Neural progenitor cell (in vitro differentiated cells): ENCODE measurements around the gene MARK3. TPM values are rescaled to one million over a fixed set of nuclear protein-coding genes. Genes with fewer than 3 reads are reported as not detected.

Experiments used
- DNase-seq: peaks from one replicate; pipeline ENCODE4 v3.0.0-alpha.2; 2016; ENCODE audit warnings: low spot score
- H2AFZ ChIP-seq: fragments of 200-600 bp; sonication (generic); replicated peaks from 2 replicates; pipeline ENCODE4 v1.6.1; 2016; ENCODE audit warnings: antibody characterized with exemption
- H3F3A ChIP-seq: fragments of 200-600 bp; sonication (generic); 2 replicates; pipeline ENCODE4 v1.6.1; 2016; ENCODE audit warnings: antibody characterized with exemption, low read depth
- H3K27ac ChIP-seq: fragments of 200-600 bp; sonication (generic); 2 replicates; pipeline ENCODE4 v1.5.1; 2016; ENCODE audit warnings: mild to moderate bottlenecking
- H3K27me3 ChIP-seq: fragments of 200-600 bp; sonication (generic); 2 replicates; pipeline ENCODE4 v1.6.1; 2016; ENCODE audit warnings: mild to moderate bottlenecking, moderate library complexity
- H3K36me3 ChIP-seq: fragments of 200-600 bp; sonication (generic); 2 replicates; pipeline ENCODE4 v1.5.1; 2016
- H3K4me1 ChIP-seq: fragments of 200-600 bp; sonication (generic); 2 replicates; pipeline ENCODE4 v1.6.1; 2016; ENCODE audit warnings: mixed run types
- H3K4me2 ChIP-seq: fragments of 200-600 bp; sonication (generic); 2 replicates; pipeline ENCODE4 v1.6.1; 2016
- H3K4me3 ChIP-seq: fragments of 200-600 bp; sonication (generic); 2 replicates; pipeline ENCODE4 v1.5.1; 2016
- H3K79me2 ChIP-seq: fragments of 200-600 bp; sonication (generic); 2 replicates; pipeline ENCODE4 v1.6.1; 2016; ENCODE audit warnings: low read depth
- H3K9ac ChIP-seq: fragments of 200-600 bp; sonication (generic); 2 replicates; pipeline ENCODE4 v1.6.1; 2016
- H3K9me3 ChIP-seq: fragments of 200-600 bp; sonication (generic); 2 replicates; pipeline ENCODE4 v1.5.1; 2016; ENCODE audit warnings: low read depth
- H4K20me1 ChIP-seq: fragments of 200-600 bp; sonication (generic); 2 replicates; pipeline ENCODE4 v1.6.1; 2016; ENCODE audit warnings: low read depth
- H3K27ac Mint-ChIP-seq: 3 replicates; pipeline ENCODE4 v1.8.0; 2021; ENCODE audit warnings: mixed read lengths
- H3K27me3 Mint-ChIP-seq: 2 replicates; pipeline ENCODE4 v1.8.0; 2022; ENCODE audit warnings: low read depth, mild to moderate bottlenecking, inconsistent platforms, moderate library complexity, mixed read lengths; ENCODE audit not compliant: insufficient read depth
- H3K36me3 Mint-ChIP-seq: 3 replicates; pipeline ENCODE4 v1.8.0; 2021; ENCODE audit warnings: mixed read lengths
- H3K4me1 Mint-ChIP-seq: 3 replicates; pipeline ENCODE4 v1.8.0; 2021; ENCODE audit warnings: mixed read lengths
- H3K4me3 Mint-ChIP-seq: 3 replicates; pipeline ENCODE4 v1.8.0; 2021; ENCODE audit warnings: mild to moderate bottlenecking, moderate library complexity, mixed read lengths
- H3K9me3 Mint-ChIP-seq: 3 replicates; pipeline ENCODE4 v1.8.0; 2020; ENCODE audit warnings: mixed read lengths
- EZH2 ChIP-seq: fragments of 200-600 bp; sonication (generic); IDR thresholded peaks from 2 replicates; pipeline ENCODE4 v1.6.1; 2017; ENCODE audit warnings: antibody characterized with exemption, mild to moderate bottlenecking, moderate library complexity
- EZH2phosphoT487 ChIP-seq: fragments of 200-600 bp; sonication (generic); IDR thresholded peaks from 2 replicates; pipeline ENCODE4 v1.6.1; 2017; ENCODE audit warnings: antibody characterized with exemption
- total RNA-seq: library from RNA; depleted of rRNA; stranded (reverse); fragments of >200 nt; gene quantifications from 2 replicates; pipeline ENCODE4 v1.2.3, GENCODE V29; 2015; ENCODE audit warnings: low replicate concordance
- TF ChIP-seq, protein P1 (sequence below): fragments of 200-600 bp; sonication (generic); IDR thresholded peaks from 2 replicates; pipeline ENCODE4 v1.5.1; 2017; ENCODE audit warnings: antibody characterized with exemption, mild to moderate bottlenecking

The MARK3 gene
- total RNA-seq, 1 donor from 2014 or later = 80.7 TPM

DNA sequence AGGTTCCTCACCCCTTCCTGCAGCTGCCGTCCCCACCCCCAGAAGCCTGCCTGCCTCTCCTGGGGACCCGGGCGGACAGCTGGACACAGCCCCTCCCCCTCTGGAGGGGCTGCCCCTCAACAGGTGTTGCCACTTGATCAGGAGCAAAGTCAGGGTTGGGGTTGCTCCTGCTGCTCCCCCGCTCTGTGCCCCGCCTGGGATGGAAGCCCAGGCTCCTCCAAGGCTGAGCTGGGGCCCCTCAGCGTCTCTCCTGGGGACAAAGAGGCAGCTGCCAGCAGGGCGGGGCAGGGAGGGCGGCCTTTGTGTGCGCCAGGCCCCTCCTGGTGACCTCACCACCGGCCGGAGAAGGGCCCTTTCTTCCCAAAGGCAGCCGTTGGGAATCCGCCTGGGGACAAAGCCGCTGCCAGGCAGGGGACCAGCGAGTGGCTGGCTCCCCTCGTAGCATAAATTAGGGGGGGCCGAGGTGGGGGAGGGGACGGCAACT is 157.4 kb downstream of the MARK3 start:
- Histone ChIP-seq H3K27ac (peak overlapping the region; percentile 85), H3K79me2 (no peaks in the 10 kb centered on the region), H2AFZ (no peak overlapping the region), H3F3A (peaks cover 7% of the 10 kb centered on the region), H3K4me2 (peak overlapping the region; percentile 92), H3K4me3 (peak overlapping the region; percentile 42), H3K4me1 (peaks cover 45% of the 10 kb centered on the region), H3K36me3 (no peaks in the 10 kb centered on the region), H4K20me1 (no peaks in the 10 kb centered on the region), H3K9ac (peak overlapping the region; percentile 60), H3K27me3 (no peaks in the 10 kb centered on the region), H3K9me3 (no peaks in the 10 kb centered on the region)
- peak overlapping the region; percentile 50 for H3K4me3 Mint-ChIP-seq
- peak; percentile 97 for DNase-seq
- H3K36me3 Mint-ChIP-seq = no peaks in the 10 kb centered on the region
- no peak for TF ChIP-seq EZH2
- TF ChIP-seq, protein P1, sequence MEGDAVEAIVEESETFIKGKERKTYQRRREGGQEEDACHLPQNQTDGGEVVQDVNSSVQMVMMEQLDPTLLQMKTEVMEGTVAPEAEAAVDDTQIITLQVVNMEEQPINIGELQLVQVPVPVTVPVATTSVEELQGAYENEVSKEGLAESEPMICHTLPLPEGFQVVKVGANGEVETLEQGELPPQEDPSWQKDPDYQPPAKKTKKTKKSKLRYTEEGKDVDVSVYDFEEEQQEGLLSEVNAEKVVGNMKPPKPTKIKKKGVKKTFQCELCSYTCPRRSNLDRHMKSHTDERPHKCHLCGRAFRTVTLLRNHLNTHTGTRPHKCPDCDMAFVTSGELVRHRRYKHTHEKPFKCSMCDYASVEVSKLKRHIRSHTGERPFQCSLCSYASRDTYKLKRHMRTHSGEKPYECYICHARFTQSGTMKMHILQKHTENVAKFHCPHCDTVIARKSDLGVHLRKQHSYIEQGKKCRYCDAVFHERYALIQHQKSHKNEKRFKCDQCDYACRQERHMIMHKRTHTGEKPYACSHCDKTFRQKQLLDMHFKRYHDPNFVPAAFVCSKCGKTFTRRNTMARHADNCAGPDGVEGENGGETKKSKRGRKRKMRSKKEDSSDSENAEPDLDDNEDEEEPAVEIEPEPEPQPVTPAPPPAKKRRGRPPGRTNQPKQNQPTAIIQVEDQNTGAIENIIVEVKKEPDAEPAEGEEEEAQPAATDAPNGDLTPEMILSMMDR = no peak
- TF ChIP-seq EZH2phosphoT487 = no peak
- H3K9me3 Mint-ChIP-seq = no peaks in the 10 kb centered on the region
- H3K27me3 Mint-ChIP-seq = peaks cover 8% of the 10 kb centered on the region
- H3K4me1 Mint-ChIP-seq = peaks cover 36% of the 10 kb centered on the region
- peak overlapping the region; percentile 96 for H3K27ac Mint-ChIP-seq

DNA sequence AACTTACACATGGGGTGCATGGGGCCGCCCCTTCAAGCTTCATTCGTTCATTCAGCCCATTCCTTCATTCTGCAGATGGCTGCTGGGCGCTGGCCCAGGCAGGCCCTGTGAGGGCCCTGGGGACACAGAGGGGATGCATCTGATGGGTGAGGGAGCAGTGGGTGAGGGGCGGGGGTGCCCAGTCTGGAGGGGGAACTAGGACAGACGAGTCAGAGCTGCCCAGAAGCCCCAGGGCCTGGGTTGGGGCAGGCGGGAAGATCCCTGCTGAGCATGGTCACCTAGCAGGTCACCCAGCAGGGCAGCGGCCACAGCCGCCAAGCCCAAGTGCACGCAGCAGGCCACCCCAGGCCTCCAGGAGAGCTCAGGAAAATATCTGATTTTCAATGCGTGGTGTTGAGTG is 157.9 kb downstream of the MARK3 start:
- H3K9me3 ChIP-seq = no peaks in the 10 kb centered on the region
- no peak overlapping the region for H2AFZ ChIP-seq
- H4K20me1 ChIP-seq = no peaks in the 10 kb centered on the region
- H3K27ac ChIP-seq = peak overlapping the region; percentile 61
- peak overlapping the region; percentile 96 for H3K27ac Mint-ChIP-seq
- H3K4me1 ChIP-seq = peaks cover 45% of the 10 kb centered on the region
- no peaks in the 10 kb centered on the region for H3K36me3 Mint-ChIP-seq
- H3F3A ChIP-seq = peaks cover 7% of the 10 kb centered on the region
- H3K36me3 ChIP-seq = no peaks in the 10 kb centered on the region
- DNase-seq = no peak
- peak overlapping the region; percentile 92 for H3K4me2 ChIP-seq
- no peak overlapping the region for H3K4me3 ChIP-seq
- peak overlapping the region; percentile 50 for H3K4me3 Mint-ChIP-seq
- H3K27me3 Mint-ChIP-seq = peaks cover 8% of the 10 kb centered on the region
- no peaks in the 10 kb centered on the region for H3K79me2 ChIP-seq
- H3K4me1 Mint-ChIP-seq = peaks cover 36% of the 10 kb centered on the region
- no peaks in the 10 kb centered on the region for H3K9me3 Mint-ChIP-seq
- no peak overlapping the region for H3K9ac ChIP-seq
- no peaks in the 10 kb centered on the region for H3K27me3 ChIP-seq
- TF ChIP-seq, protein P1 = no peak
- TF ChIP-seq EZH2 (no peak), EZH2phosphoT487 (no peak)

DNA sequence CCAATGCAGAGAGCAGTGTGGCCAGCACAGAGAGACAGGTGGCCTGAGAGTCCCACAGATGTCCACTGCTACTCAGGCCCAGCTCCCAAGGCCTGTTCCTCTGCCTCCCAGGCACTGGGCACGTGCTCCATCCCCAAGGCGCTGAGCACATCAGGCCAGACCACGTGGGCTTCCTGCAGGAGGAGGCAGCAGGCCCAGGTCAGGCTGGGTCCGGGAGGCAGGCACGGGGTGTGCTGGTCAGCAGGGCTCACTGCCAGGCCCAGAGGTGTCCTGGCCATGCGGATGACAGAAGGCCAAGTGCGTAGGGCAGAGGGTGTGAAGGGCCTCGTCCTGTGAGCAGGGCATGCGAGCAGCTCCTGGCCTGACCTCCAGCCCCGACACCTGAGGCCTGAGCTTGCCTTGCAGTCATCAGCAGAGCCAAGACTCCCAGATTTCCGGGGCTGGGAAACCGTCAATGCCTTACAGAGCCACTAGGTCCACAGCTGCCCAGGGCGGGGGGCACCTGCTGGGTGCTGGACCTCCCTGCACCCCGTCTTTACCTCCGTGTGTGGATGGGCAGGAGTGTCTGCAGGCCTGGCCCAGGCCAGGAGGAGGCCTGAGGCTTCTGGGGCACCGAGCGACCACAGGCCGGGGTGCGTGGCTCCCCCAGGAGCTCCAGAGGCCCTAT is 158.6 kb downstream of the MARK3 start:
- H3K79me2 ChIP-seq = no peaks in the 10 kb centered on the region
- H3K27me3 Mint-ChIP-seq = peaks cover 10% of the 10 kb centered on the region
- H4K20me1 ChIP-seq = no peaks in the 10 kb centered on the region
- H3K9me3 Mint-ChIP-seq = no peaks in the 10 kb centered on the region
- no peak overlapping the region for H3K4me3 Mint-ChIP-seq
- no peak overlapping the region for H3K4me3 ChIP-seq
- H3K4me2 ChIP-seq = peak overlapping the region; percentile 92
- no peaks in the 10 kb centered on the region for H3K36me3 ChIP-seq
- H3K9ac ChIP-seq = no peak overlapping the region
- H3K4me1 Mint-ChIP-seq = peaks cover 36% of the 10 kb centered on the region
- no peak overlapping the region for H3K27ac Mint-ChIP-seq
- no peaks in the 10 kb centered on the region for H3K36me3 Mint-ChIP-seq
- no peaks in the 10 kb centered on the region for H3K27me3 ChIP-seq
- TF ChIP-seq EZH2 (no peak), EZH2phosphoT487 (no peak)
- TF ChIP-seq, protein P1 = no peak
- H2AFZ ChIP-seq = no peak overlapping the region
- H3K27ac ChIP-seq = no peak overlapping the region
- peaks cover 45% of the 10 kb centered on the region for H3K4me1 ChIP-seq
- no peak for DNase-seq
- H3K9me3 ChIP-seq = no peaks in the 10 kb centered on the region
- peaks cover 7% of the 10 kb centered on the region for H3F3A ChIP-seq
